GM18511 (cell line): ENCODE results near the gene CYTH3.
A peak's percentile ranks its signal among the peaks of the same experiment; 100 is the strongest.
"Not testable (repeated sequence)": the region's sequence is repeated elsewhere in the genome, so short reads cannot be mapped to it uniquely, and the experiment has no call there.

Experiments
- ATAC-seq: cut with Tn5 transposase; IDR thresholded peaks from one replicate; pipeline ENCODE4 v1.9.1; 2021; ENCODE audit warnings: mild to moderate bottlenecking, moderate library complexity; ENCODE audit not compliant: unreplicated experiment

The CYTH3 gene

DNA sequence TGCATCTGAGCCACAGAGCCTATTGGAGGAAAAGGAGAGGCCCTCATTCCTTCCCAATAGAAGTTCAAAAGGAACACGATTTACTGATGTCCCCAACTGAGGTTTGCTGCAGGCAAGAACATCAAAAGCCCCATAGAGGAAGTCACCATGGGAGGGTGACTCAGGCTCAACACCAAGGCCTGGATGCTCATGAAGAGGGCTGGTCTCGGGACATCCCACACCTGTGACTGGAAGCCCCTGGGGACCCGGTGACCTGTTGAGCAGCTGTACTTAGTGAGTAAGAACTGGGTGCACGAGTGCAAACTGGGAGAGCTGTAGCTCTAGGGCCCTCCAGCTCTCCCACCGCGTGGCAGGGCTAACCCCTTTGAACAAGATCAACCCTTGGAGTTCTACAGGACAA is 38.0 kb downstream of the CYTH3 start:
- ATAC-seq = peak; percentile 72

GRCh38 chr7:6232534-6232933 is 39.9 kb downstream of the CYTH3 start:
- no peak for ATAC-seq

- no peak for ATAC-seq
These were observed 40.3 kb downstream of the CYTH3 start for GRCh38 chr7:6232116-6232515.

DNA sequence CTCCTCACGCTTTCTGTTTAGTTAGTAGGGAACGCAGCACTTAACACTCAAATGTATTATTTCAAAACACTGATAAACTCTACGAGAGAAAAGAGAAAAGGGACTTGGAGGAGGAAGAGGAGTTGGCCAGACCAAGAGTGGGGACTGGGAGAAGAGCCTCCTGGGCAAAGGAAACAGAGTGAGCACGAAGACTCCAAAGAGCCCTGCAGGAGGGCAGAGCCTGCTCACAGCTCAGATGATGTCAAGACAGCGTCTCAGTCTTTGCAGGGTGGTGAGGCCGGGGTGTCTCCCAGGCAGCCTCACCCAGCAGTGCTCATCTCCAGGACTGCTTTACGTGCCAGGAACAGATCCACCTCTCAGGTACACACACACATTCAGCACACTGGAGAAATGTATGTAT is 41.2 kb downstream of the CYTH3 start:
- no peak for ATAC-seq

GRCh38 chr7:6229284-6229683 is 43.1 kb downstream of the CYTH3 start:
- ATAC-seq = not testable (repeated sequence)

DNA sequence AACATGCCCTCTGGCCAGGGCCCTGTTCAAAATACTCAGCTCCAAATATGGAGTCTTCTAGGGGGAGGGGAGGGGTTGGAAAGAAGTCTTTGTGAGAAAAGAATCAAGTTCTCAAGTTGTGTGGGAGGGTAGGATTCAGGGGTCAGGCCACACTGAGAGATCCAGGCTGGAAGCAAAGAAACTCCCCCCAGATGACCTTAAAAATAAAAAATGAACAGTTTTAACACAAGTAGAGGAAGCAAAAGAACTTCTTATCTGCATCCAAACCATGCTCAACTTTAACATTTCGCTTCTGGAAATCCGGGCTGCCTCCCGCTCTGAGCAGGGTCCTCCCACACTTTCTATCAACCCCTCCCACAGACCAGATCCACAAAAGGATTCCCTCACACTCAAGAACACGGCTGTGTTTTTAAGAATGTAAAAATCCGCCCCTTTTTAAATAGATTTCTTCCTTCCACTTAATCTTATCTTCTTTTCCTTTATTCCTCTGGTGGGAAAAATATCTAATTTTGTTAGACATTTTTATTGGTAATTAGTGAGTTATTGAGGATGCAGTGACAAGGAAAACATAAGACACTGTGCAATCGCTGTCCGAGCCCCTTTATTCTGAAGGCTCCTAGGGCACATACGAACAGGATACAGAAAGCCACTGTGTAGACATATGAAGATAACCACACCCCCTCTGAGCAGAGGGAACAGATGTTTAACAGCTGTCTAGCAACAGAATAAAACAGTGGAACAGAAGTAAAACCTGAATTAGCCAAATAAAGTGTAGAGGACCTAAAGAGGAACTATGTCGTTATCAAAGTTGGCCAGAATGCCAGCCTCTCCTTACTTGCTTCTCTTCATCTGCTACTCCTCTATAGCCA is 43.8 kb downstream of the CYTH3 start:
- ATAC-seq = peak; percentile 72

GRCh38 chr7:6227294-6227846 is 45.1 kb downstream of the CYTH3 start:
- no peak for ATAC-seq

DNA sequence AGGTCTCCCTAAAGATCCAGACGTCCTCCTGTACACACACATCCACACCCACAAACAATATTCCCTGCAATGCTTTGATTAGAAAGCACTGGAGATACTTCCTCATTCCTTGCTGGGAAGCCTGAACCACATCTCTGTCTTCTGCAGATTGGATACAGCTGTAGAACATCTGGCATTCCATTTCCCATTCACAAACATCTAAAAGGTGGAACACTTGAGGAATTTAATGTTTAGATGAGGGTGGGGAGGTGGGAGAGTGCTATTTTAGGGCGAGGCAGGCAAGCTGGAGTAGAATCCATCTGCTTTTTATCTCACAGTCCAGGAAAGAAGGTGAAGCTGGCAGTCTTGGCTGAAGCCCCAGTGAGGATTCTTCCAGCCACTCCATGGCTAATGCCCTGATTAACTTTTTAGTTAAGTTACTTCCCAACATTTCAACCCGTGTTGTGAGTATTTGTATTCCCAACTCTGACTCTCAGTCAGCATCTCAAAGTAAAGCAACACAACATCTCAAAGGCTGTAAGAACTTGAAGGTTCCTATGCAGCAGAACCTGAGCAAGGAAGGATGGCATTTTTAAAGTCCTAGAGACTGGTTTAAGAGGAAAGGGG is 46.1 kb downstream of the CYTH3 start:
- ATAC-seq = no peak

DNA sequence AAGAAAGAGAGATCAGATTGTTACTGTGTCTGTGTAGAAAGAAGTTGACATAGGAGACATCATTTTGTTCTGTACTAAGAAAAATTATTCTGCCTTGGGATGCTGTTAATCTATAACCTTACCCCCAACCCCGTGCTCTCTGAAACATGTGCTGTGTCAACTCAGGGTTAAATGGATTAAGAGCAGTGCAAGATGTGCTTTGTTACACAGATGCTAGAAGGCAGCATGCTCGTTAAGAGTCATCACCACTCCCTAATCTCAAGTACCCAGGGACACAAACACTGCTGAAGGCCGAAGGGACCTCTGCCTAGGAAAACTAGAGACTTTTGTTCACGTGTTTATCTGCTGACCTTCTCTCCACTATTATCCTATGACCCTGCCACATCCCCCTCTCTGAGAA is 49.0 kb downstream of the CYTH3 start:
- not testable (repeated sequence) for ATAC-seq

- not testable (repeated sequence) for ATAC-seq
These were observed 49.4 kb downstream of the CYTH3 start for GRCh38 chr7:6223010-6223409.

GRCh38 chr7:6221340-6222319 is 50.8 kb downstream of the CYTH3 start:
- peak; percentile 60 for ATAC-seq

GRCh38 chr7:6218329-6218728 is 54.1 kb downstream of the CYTH3 start:
- no peak for ATAC-seq

- no peak for ATAC-seq
These were observed 60.4 kb downstream of the CYTH3 start for GRCh38 chr7:6212008-6212407.

DNA sequence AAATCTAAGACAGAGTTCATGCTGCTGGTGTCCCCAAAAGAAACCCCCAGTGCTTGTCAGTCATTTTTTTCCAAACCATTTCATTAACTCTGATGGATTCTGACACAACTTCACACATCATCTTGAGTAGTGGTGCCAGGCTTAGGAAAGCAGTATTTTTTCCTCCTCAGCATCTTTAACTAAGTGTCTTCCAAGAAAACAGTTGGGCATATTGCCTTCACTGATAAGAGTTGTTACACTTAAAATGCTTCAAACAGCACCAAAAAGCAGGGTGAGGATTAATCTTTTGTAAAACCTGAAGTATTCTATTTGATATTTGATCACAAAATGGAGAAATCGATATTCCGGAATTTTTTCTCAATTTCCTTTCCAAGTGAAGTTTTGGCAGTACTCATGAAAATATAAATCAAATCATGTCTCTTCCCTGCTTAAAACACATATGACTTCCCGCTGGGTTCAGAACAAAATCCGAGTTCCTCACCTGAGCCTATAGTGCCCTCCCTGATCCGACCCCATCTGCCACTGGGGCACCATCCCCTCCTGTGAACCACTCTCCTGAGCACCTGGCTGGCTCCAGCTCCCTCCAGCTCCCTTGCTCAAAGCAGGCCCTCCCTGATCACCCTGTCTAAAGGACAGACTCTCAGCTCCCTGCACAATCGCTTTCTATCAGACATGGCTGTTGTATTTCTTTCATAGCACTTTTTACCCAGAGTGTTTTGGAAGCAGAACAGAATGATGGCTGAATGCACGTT is 61.6 kb downstream of the CYTH3 start:
- ATAC-seq = no peak

- no peak for ATAC-seq
These were observed 63.1 kb downstream of the CYTH3 start for GRCh38 chr7:6209340-6209739.

GRCh38 chr7:6208573-6209328 is 63.7 kb downstream of the CYTH3 start:
- ATAC-seq = no peak

- no peak for ATAC-seq
These were observed 66.3 kb downstream of the CYTH3 start for GRCh38 chr7:6205971-6206660.

GRCh38 chr7:6203381-6203780 is 69.0 kb downstream of the CYTH3 start:
- ATAC-seq = no peak

- ATAC-seq = no peak
These were observed 70.3 kb downstream of the CYTH3 start for GRCh38 chr7:6202117-6202516.
